Fibroblast of the conjunctiva (primary cell): Measurements from ENCODE around the gene FNIP2.

Source experiments
- DNase-seq: peaks from one replicate; pipeline ENCODE4 v3.0.0-alpha.2; 2010; ENCODE audit warnings: low read depth

The FNIP2 gene

GRCh38 chr4:158837527-158838141 lies 68.8 kb downstream of the FNIP2 start:
- no peak for DNase-seq

- DNase-seq = no peak
Measured at GRCh38 chr4:158840131-158840530, 71.3 kb downstream of the FNIP2 start.

- no peak for DNase-seq
Measured at GRCh38 chr4:158841540-158841939, 72.7 kb downstream of the FNIP2 start.

GRCh38 chr4:158845311-158846041 lies 76.7 kb downstream of the FNIP2 start:
- no peak for DNase-seq

GRCh38 chr4:158847535-158847934 lies 78.7 kb downstream of the FNIP2 start:
- DNase-seq = no peak

GRCh38 chr4:158849681-158850080 lies 80.9 kb downstream of the FNIP2 start:
- no peak for DNase-seq

GRCh38 chr4:158850371-158850770 lies 81.5 kb downstream of the FNIP2 start:
- no peak for DNase-seq

- DNase-seq = peak; percentile 22
Measured at GRCh38 chr4:158850800-158851644, 82.2 kb downstream of the FNIP2 start.

GRCh38 chr4:158854236-158854635 lies 85.4 kb downstream of the FNIP2 start:
- no peak for DNase-seq

- peak; percentile 62 for DNase-seq
Measured at GRCh38 chr4:158856852-158857251, 88.0 kb downstream of the FNIP2 start.

GRCh38 chr4:158857951-158858350 lies 89.1 kb downstream of the FNIP2 start:
- no peak for DNase-seq

GRCh38 chr4:158858410-158859199 lies 89.8 kb downstream of the FNIP2 start:
- no peak for DNase-seq

- no peak for DNase-seq
Measured at GRCh38 chr4:158859661-158860060, 90.8 kb downstream of the FNIP2 start.

GRCh38 chr4:158860856-158861255 lies 92.0 kb downstream of the FNIP2 start:
- DNase-seq = no peak

GRCh38 chr4:158861281-158861680 lies 92.5 kb downstream of the FNIP2 start:
- no peak for DNase-seq

GRCh38 chr4:158861766-158862165 lies 92.9 kb downstream of the FNIP2 start:
- no peak for DNase-seq

- no peak for DNase-seq
Measured at GRCh38 chr4:158863296-158863695, 94.5 kb downstream of the FNIP2 start.

GRCh38 chr4:158865520-158866177 lies 96.8 kb downstream of the FNIP2 start:
- DNase-seq = no peak

GRCh38 chr4:158869001-158869400 lies 100.2 kb downstream of the FNIP2 start:
- no peak for DNase-seq

- no peak for DNase-seq
Measured at GRCh38 chr4:158869761-158870160, 100.9 kb downstream of the FNIP2 start.

- DNase-seq = no peak
Measured at GRCh38 chr4:158870282-158870625, 101.4 kb downstream of the FNIP2 start.
